ENCODE measurements around the gene MPI.

Gene MPI

DNA sequence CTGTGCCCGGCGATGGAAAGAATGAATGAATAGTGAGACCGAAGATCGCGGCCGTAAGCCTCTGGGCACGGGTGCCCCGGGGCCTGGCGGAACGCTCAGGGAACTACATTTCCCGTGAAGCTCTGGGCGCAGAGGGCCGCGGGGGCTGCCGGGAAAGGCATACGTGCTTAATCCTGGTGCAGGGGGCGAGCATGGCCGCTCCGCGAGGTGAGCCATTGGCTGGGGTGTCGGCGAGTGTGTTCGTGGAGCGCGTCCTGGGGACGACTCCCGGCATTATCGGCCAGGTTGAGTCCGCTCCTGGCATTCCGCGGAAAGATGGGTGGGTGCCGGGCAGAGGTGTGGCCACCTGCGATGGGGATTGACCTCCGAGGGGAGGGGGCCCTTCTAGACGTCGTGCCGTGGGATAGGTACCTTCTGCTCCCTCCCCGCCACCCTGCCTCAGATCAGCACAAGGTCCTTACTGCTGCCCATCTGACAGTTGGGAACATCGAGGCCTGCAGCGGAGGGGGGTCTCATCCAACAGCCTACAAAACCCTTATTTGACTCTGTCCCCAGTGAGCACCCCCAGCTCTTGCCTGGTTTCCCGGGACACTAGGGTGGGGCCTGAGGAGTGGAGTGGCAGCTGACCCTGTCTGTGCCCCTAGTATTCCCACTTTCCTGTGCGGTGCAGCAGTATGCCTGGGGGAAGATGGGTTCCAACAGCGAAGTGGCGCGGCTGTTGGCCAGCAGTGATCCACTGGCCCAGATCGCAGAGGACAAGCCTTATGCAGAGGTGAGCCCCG, at the start of gene MPI:
Gene MPI (plus strand): TSS at position 160 of the 782 bp plus-strand sequence. CDS start 32 bp downstream, at position 192.
- Histone ChIP-seq H3K4me2 (peak within 1 kb of the TSS; percentile 66), H3K9ac (peak within 1 kb of the TSS; percentile 83), H3K27ac (0 out of 2 replicates have a peak within 1 kb of the TSS, but pooled peaks have one; percentile 25), H4K20me1 (ENCODE audit: insufficient read depth) (no peaks in the 10 kb centered on the region), H3K36me3 (ENCODE audit: insufficient read depth) (no peaks in the 10 kb centered on the region; the same call in 1 of the 2 replicates), H3K4me1 (ENCODE audit: low read depth, poor library complexity, severe bottlenecking) (peaks cover 14% of the 10 kb centered on the region), H2AFZ (ENCODE audit: low read depth) (peak within 1 kb of the TSS; percentile 82), H3K27me3 (ENCODE audit: insufficient read depth, low read depth) (no peaks in the 10 kb centered on the region), H3K4me3 (IDR thresholded peaks at IDR 0.05; ENCODE audit: insufficient read depth, low read depth, low read length) (no peak within 1 kb of the TSS), H3K79me2 (ENCODE audit: insufficient read depth, low read depth) (no peaks in the 10 kb centered on the region)
- TF ChIP-seq, protein P1, sequence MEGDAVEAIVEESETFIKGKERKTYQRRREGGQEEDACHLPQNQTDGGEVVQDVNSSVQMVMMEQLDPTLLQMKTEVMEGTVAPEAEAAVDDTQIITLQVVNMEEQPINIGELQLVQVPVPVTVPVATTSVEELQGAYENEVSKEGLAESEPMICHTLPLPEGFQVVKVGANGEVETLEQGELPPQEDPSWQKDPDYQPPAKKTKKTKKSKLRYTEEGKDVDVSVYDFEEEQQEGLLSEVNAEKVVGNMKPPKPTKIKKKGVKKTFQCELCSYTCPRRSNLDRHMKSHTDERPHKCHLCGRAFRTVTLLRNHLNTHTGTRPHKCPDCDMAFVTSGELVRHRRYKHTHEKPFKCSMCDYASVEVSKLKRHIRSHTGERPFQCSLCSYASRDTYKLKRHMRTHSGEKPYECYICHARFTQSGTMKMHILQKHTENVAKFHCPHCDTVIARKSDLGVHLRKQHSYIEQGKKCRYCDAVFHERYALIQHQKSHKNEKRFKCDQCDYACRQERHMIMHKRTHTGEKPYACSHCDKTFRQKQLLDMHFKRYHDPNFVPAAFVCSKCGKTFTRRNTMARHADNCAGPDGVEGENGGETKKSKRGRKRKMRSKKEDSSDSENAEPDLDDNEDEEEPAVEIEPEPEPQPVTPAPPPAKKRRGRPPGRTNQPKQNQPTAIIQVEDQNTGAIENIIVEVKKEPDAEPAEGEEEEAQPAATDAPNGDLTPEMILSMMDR (conservative IDR thresholded peaks at IDR 0.05; ENCODE audit: low read depth, low read length) = no peak

GRCh38 chr15:74840851-74841775, 48.7 kb upstream of the MPI start:
- peaks cover 6% of the 10 kb centered on the region for H3K4me1 ChIP-seq (ENCODE audit: low read depth, poor library complexity, severe bottlenecking)
- no peaks in the 10 kb centered on the region for H3K36me3 ChIP-seq (ENCODE audit: insufficient read depth)
- no peak overlapping the region for H3K27ac ChIP-seq
- TF ChIP-seq, protein P1 (conservative IDR thresholded peaks at IDR 0.05; ENCODE audit: low read depth, low read length) = no peak
- H3K4me3 ChIP-seq (IDR thresholded peaks at IDR 0.05; ENCODE audit: insufficient read depth, low read depth, low read length) = no peak overlapping the region
- H2AFZ ChIP-seq (ENCODE audit: low read depth) = no peak overlapping the region
- H4K20me1 ChIP-seq (ENCODE audit: insufficient read depth) = no peaks in the 10 kb centered on the region
- H3K9ac ChIP-seq = no peak overlapping the region
- H3K4me2 ChIP-seq = no peak overlapping the region
- H3K79me2 ChIP-seq (ENCODE audit: insufficient read depth, low read depth) = no peaks in the 10 kb centered on the region
- no peaks in the 10 kb centered on the region for H3K27me3 ChIP-seq (ENCODE audit: insufficient read depth, low read depth)

DNA sequence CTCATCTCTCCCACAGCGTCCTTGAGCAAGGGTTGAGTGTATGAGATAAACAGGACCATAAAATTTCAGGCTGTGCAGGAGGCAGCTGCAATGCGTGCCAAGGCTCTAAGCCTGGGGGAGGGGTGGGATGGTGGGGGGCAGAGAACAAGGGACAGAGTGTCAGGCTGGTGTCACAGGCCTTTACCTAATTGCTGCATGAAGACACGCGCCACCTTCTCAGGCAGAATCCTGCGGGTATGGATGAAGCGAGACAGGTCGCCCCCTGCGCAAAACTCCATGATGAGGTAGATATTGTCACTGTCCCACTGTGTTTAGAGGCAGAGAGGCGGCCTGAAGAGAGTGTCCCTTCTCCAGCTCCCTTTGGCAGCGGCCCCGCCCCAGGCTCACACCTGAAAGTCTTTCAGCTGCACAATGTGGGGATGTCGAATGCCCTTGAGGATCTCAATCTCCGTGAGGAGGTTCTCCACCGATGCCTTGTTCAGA, 47.9 kb upstream of the MPI start:
- Histone ChIP-seq H3K27me3 (ENCODE audit: insufficient read depth, low read depth) (no peaks in the 10 kb centered on the region), H3K36me3 (ENCODE audit: insufficient read depth) (no peaks in the 10 kb centered on the region), H2AFZ (ENCODE audit: low read depth) (no peak overlapping the region), H3K4me1 (ENCODE audit: low read depth, poor library complexity, severe bottlenecking) (peaks cover 6% of the 10 kb centered on the region), H4K20me1 (ENCODE audit: insufficient read depth) (no peaks in the 10 kb centered on the region), H3K27ac (no peak overlapping the region), H3K79me2 (ENCODE audit: insufficient read depth, low read depth) (no peaks in the 10 kb centered on the region), H3K4me3 (IDR thresholded peaks at IDR 0.05; ENCODE audit: insufficient read depth, low read depth, low read length) (no peak overlapping the region), H3K9ac (no peak overlapping the region), H3K4me2 (peak overlapping the region; percentile 57)
- TF ChIP-seq, protein P1 (conservative IDR thresholded peaks at IDR 0.05; ENCODE audit: low read depth, low read length) = no peak

- no peaks in the 10 kb centered on the region for H4K20me1 ChIP-seq (ENCODE audit: insufficient read depth)
- H3K4me1 ChIP-seq (ENCODE audit: low read depth, poor library complexity, severe bottlenecking) = peaks cover 6% of the 10 kb centered on the region
- no peaks in the 10 kb centered on the region for H3K79me2 ChIP-seq (ENCODE audit: insufficient read depth, low read depth)
- TF ChIP-seq, protein P1 (conservative IDR thresholded peaks at IDR 0.05; ENCODE audit: low read depth, low read length) = peak; percentile 46
- no peaks in the 10 kb centered on the region for H3K36me3 ChIP-seq (ENCODE audit: insufficient read depth)
- H3K27ac ChIP-seq = peak within 1 kb of the TSS; percentile 74
- H3K27me3 ChIP-seq (ENCODE audit: insufficient read depth, low read depth) = no peaks in the 10 kb centered on the region
- peak within 1 kb of the TSS; percentile 98 for H2AFZ ChIP-seq (ENCODE audit: low read depth)
- peak within 1 kb of the TSS; percentile 91 for H3K4me2 ChIP-seq
- no peak within 1 kb of the TSS for H3K4me3 ChIP-seq (IDR thresholded peaks at IDR 0.05; ENCODE audit: insufficient read depth, low read depth, low read length)
- H3K9ac ChIP-seq = peak within 1 kb of the TSS; percentile 88
Measured at GRCh38 chr15:74842581-74843444, 47.0 kb upstream of the MPI start, which contains the start of gene ULK3. TSS of gene ULK3 (minus strand) at chr15:74843156. CDS start at chr15:74843105, 51 bp downstream.
